CD8-positive, alpha-beta memory T cell (primary cell): ENCODE measurements around the gene PPWD1. TPM values are rescaled to one million over a fixed set of nuclear protein-coding genes. Genes with fewer than 3 reads are reported as not detected.

ENCODE experiments used
- CTCF ChIA-PET: fragments of 350-600 bp; sonication (Branson Sonifier 250); formaldehyde crosslinking; loops from one replicate; lab custom pipeline; 2021; ENCODE audit warnings: antibody characterized with exemption; lab: Charles Lee
- POLR2A ChIA-PET: fragments of 350-600 bp; sonication (Branson Sonifier 250); formaldehyde crosslinking; loops from one replicate; lab custom pipeline; 2021; ENCODE audit warnings: antibody characterized with exemption; lab: Charles Lee
- DNase-seq, 5 donors: peaks; one replicate each; pipeline versions ENCODE4 v3.0.0 to v3.0.0-alpha.2; 2020 to 2022; ENCODE audit warnings: mixed read lengths in 1 of 5
- H3K27ac ChIP-seq: one replicate; pipeline ENCODE4 v1.7.0; 2013; ENCODE audit warnings: low read depth, mild to moderate bottlenecking, low read length, moderate library complexity
- H3K27me3 ChIP-seq: 2 replicates; pipeline ENCODE4 v1.7.0; 2013; ENCODE audit warnings: low read length, mild to moderate bottlenecking; ENCODE audit not compliant: insufficient read depth, poor library complexity, severe bottlenecking
- H3K36me3 ChIP-seq: 2 replicates; pipeline ENCODE4 v1.7.0; 2013; ENCODE audit warnings: mild to moderate bottlenecking, low read length, moderate library complexity; ENCODE audit not compliant: insufficient read depth
- H3K4me1 ChIP-seq: 2 replicates; pipeline ENCODE4 v1.7.0; 2013; ENCODE audit warnings: mild to moderate bottlenecking, low read length, moderate library complexity; ENCODE audit not compliant: insufficient read depth
- H3K4me3 ChIP-seq: 2 replicates; pipeline ENCODE4 v1.7.0; 2013; ENCODE audit warnings: mild to moderate bottlenecking, low read length
- H3K9me3 ChIP-seq: 2 replicates; pipeline ENCODE4 v1.7.0; 2013; ENCODE audit warnings: mild to moderate bottlenecking, low read length
- H3K27ac Mint-ChIP-seq, 8 donors: one replicate each; pipeline ENCODE4 v1.8.0; 2020 to 2021; ENCODE audit warnings: mixed read lengths in 8 of 8, mild to moderate bottlenecking in 6 of 8, inconsistent platforms in 3 of 8, moderate library complexity in 3 of 8
- H3K27me3 Mint-ChIP-seq, 2 donors: one replicate each; pipeline ENCODE4 v1.8.0; 2020 to 2021; ENCODE audit warnings: mixed read lengths in 2 of 2, mild to moderate bottlenecking in 1 of 2, moderate library complexity in 1 of 2
- H3K36me3 Mint-ChIP-seq, 3 donors: one replicate each; pipeline ENCODE4 v1.8.0; 2020 to 2021; ENCODE audit warnings: mixed read lengths in 3 of 3, inconsistent platforms in 1 of 3, mild to moderate bottlenecking in 1 of 3
- H3K4me1 Mint-ChIP-seq, 3 donors: one replicate each; pipeline ENCODE4 v1.8.0; 2020 to 2021; ENCODE audit warnings: mixed read lengths in 3 of 3, inconsistent platforms in 1 of 3, mild to moderate bottlenecking in 1 of 3
- H3K4me3 Mint-ChIP-seq, 7 donors: one replicate each; pipeline ENCODE4 v1.8.0; 2020 to 2021; ENCODE audit warnings: mixed read lengths in 7 of 7, mild to moderate bottlenecking in 6 of 7, moderate library complexity in 4 of 7, inconsistent platforms in 2 of 7
- H3K9me3 Mint-ChIP-seq, 5 donors: one replicate each; pipeline ENCODE4 v1.8.0; 2020 to 2022; ENCODE audit warnings: mixed read lengths in 5 of 5, mild to moderate bottlenecking in 3 of 5, moderate library complexity in 2 of 5, inconsistent platforms in 1 of 5
- polyA plus RNA-seq: library from polyadenylated mRNA; unstranded; fragments of 300-500 nt; fragmentation: Illumina TruSeq; gene quantifications from one replicate; pipeline ENCODE4 v1.2.3, GENCODE V29; 2021
- total RNA-seq, 2 experiments: library from RNA; stranded (reverse); gene quantifications; one replicate each; pipeline ENCODE4 v1.2.3, GENCODE V29; 2021

The PPWD1 gene
- total RNA-seq (10 to 100 TPM; 46.4 to 50.5 TPM), polyA plus RNA-seq (34.8 TPM)

GRCh38 chr5:65562731-65563701, at the start of gene PPWD1, which contains the start of gene CENPK:
PPWD1 (plus strand) TSS chr5:65563296; CDS start chr5:65563311, 15 bp downstream.
CENPK (minus strand) TSS chr5:65563168; CDS start chr5:65554907, 8,261 bp downstream.
- Histone ChIP-seq H3K4me1 (peaks cover 36% of the 10 kb centered on the region), H3K36me3 (peaks cover 4% of the 10 kb centered on the region), H3K4me3 (peak within 1 kb of the TSS; percentile 89), H3K27ac (peak within 1 kb of the TSS; percentile 97), H3K9me3 (no peaks in the 10 kb centered on the region), H3K27me3 (no peaks in the 10 kb centered on the region)
- peaks cover 0 to 49% (median 10%) of the 10 kb centered on the region in 3 donors for H3K36me3 Mint-ChIP-seq
- CTCF ChIA-PET: interaction anchor here (0.9 to 1.5 kb wide), 3 partner anchors 80 to 459 kb away, joined by 3 to 5 read pairs (median 3); no protein-coding TSS in a partner anchor
- H3K27me3 Mint-ChIP-seq: no peaks in the 10 kb centered on the region
- peak; percentile 91 to 96 (median 93) for DNase-seq
- H3K9me3 Mint-ChIP-seq: no peaks in the 10 kb centered on the region
- H3K4me3 Mint-ChIP-seq: peak within 1 kb of the TSS; percentile 93 to 99 (median 97)
- peaks cover 59 to 78% (median 71%) of the 10 kb centered on the region in 3 donors for H3K4me1 Mint-ChIP-seq
- POLR2A ChIA-PET: interaction anchor here (0.5 to 2.5 kb wide), 12 partner anchors 11 to 794 kb away, joined by 3 to 42 read pairs (median 8); partner anchors contain the start of genes ADAMTS6, CWC27, ERBIN and SHLD3
- H3K27ac Mint-ChIP-seq: peak within 1 kb of the TSS; percentile 93 to 100 (median 98)

GRCh38 chr5:65525726-65526125, 37.4 kb upstream of the PPWD1 start:
- DNase-seq: no peak
- Histone ChIP-seq H3K4me1 (no peaks in the 10 kb centered on the region), H3K36me3 (peaks cover 4% of the 10 kb centered on the region), H3K27me3 (no peaks in the 10 kb centered on the region), H3K9me3 (no peaks in the 10 kb centered on the region), H3K27ac (no peak overlapping the region), H3K4me3 (no peak overlapping the region)
- Mint-ChIP-seq H3K27me3 (no peaks in the 10 kb centered on the region), H3K9me3 (no peaks in the 10 kb centered on the region), H3K27ac (peak overlapping the region in 1 of 8 donors; percentile 14), H3K4me3 (no peak overlapping the region), H3K36me3 (peaks cover 0 to 45% (median 4%) of the 10 kb centered on the region in 3 donors), H3K4me1 (no peaks in the 10 kb centered on the region)
- POLR2A ChIA-PET: no interaction called here
- CTCF ChIA-PET: no interaction called here

- Histone ChIP-seq H3K36me3 (no peaks in the 10 kb centered on the region), H3K9me3 (no peaks in the 10 kb centered on the region), H3K4me3 (no peak overlapping the region), H3K4me1 (no peaks in the 10 kb centered on the region), H3K27ac (no peak overlapping the region), H3K27me3 (no peaks in the 10 kb centered on the region)
- Mint-ChIP-seq H3K27me3 (no peaks in the 10 kb centered on the region), H3K27ac (no peak overlapping the region), H3K9me3 (no peaks in the 10 kb centered on the region), H3K36me3 (peaks cover 0 to 32% (median 5%) of the 10 kb centered on the region in 3 donors), H3K4me3 (no peak overlapping the region), H3K4me1 (no peaks in the 10 kb centered on the region)
- CTCF ChIA-PET: no interaction called here
- POLR2A ChIA-PET: no interaction called here
- DNase-seq: no peak
These were observed 32.2 kb upstream of the PPWD1 start for GRCh38 chr5:65530904-65531303.

GRCh38 chr5:65535529-65535987, 27.5 kb upstream of the PPWD1 start:
- Mint-ChIP-seq H3K4me1 (no peaks in the 10 kb centered on the region), H3K27ac (peak overlapping the region in 1 of 8 donors; percentile 1), H3K4me3 (no peak overlapping the region), H3K27me3 (no peaks in the 10 kb centered on the region), H3K36me3 (peaks cover 0 to 36% (median 5%) of the 10 kb centered on the region in 3 donors), H3K9me3 (no peaks in the 10 kb centered on the region)
- Histone ChIP-seq H3K36me3 (peaks cover 5% of the 10 kb centered on the region), H3K9me3 (no peaks in the 10 kb centered on the region), H3K27me3 (no peaks in the 10 kb centered on the region), H3K27ac (no peak overlapping the region), H3K4me1 (no peaks in the 10 kb centered on the region), H3K4me3 (no peak overlapping the region)
- POLR2A ChIA-PET: interaction anchor here (0.8 kb wide), 1 partner anchor 21 kb away, joined by 3 read pairs; no protein-coding TSS in a partner anchor
- CTCF ChIA-PET: no interaction called here
- no peak for DNase-seq

GRCh38 chr5:65539827-65540226, 23.3 kb upstream of the PPWD1 start:
- Mint-ChIP-seq H3K4me3 (no peak overlapping the region), H3K27ac (no peak overlapping the region), H3K36me3 (peaks cover 9 to 64% (median 15%) of the 10 kb centered on the region in 3 donors), H3K27me3 (no peaks in the 10 kb centered on the region), H3K9me3 (no peaks in the 10 kb centered on the region), H3K4me1 (peaks cover 0 to 7% (median 4%) of the 10 kb centered on the region in 3 donors)
- no peaks in the 10 kb centered on the region for H3K4me1 ChIP-seq
- ChIA-PET CTCF (no interaction called here), POLR2A (interaction anchor here (0.5 kb wide), 1 partner anchor 24 kb away, joined by 4 read pairs; no protein-coding TSS in a partner anchor)
- DNase-seq: no peak
- H3K9me3 ChIP-seq: no peaks in the 10 kb centered on the region
- no peak overlapping the region for H3K27ac ChIP-seq
- no peaks in the 10 kb centered on the region for H3K27me3 ChIP-seq
- peaks cover 10% of the 10 kb centered on the region for H3K36me3 ChIP-seq
- no peak overlapping the region for H3K4me3 ChIP-seq

- Mint-ChIP-seq H3K36me3 (peaks cover 11 to 74% (median 15%) of the 10 kb centered on the region in 3 donors), H3K27me3 (no peaks in the 10 kb centered on the region), H3K9me3 (no peaks in the 10 kb centered on the region), H3K4me3 (no peak overlapping the region), H3K27ac (no peak overlapping the region), H3K4me1 (peaks cover 4 to 24% (median 10%) of the 10 kb centered on the region in 3 donors)
- Histone ChIP-seq H3K36me3 (peaks cover 5% of the 10 kb centered on the region), H3K27me3 (no peaks in the 10 kb centered on the region), H3K9me3 (no peaks in the 10 kb centered on the region), H3K4me1 (no peaks in the 10 kb centered on the region), H3K4me3 (no peak overlapping the region), H3K27ac (no peak overlapping the region)
- DNase-seq: no peak
- POLR2A ChIA-PET: no interaction called here
- CTCF ChIA-PET: interaction anchor here (0.7 kb wide), 1 partner anchor 23 kb away, joined by 3 read pairs; no protein-coding TSS in a partner anchor
These were observed 18.6 kb upstream of the PPWD1 start for GRCh38 chr5:65544473-65544872.

- Histone ChIP-seq H3K27me3 (no peaks in the 10 kb centered on the region), H3K9me3 (no peaks in the 10 kb centered on the region), H3K4me3 (no peak overlapping the region), H3K4me1 (no peaks in the 10 kb centered on the region), H3K27ac (no peak overlapping the region), H3K36me3 (peaks cover 11% of the 10 kb centered on the region)
- ChIA-PET CTCF (no interaction called here), POLR2A (no interaction called here)
- H3K9me3 Mint-ChIP-seq: no peaks in the 10 kb centered on the region
- H3K27ac Mint-ChIP-seq: no peak overlapping the region
- peaks cover 6 to 27% (median 10%) of the 10 kb centered on the region in 3 donors for H3K4me1 Mint-ChIP-seq
- H3K27me3 Mint-ChIP-seq: no peaks in the 10 kb centered on the region
- H3K36me3 Mint-ChIP-seq: peaks cover 14 to 75% (median 15%) of the 10 kb centered on the region in 3 donors
- DNase-seq: no peak
- no peak overlapping the region for H3K4me3 Mint-ChIP-seq
These were observed 17.0 kb upstream of the PPWD1 start for GRCh38 chr5:65546141-65546540.
